Activated CD8-positive, alpha-beta memory T cell treated with anti-CD3 and anti-CD28 coated beads for 48 hours (primary cell): ENCODE data around the gene LURAP1L.

Experiments used
- DNase-seq, 3 experiments: peaks; one replicate each; pipeline ENCODE4 v3.0.0-alpha.2; 2020; ENCODE audit warnings: low read depth in 2 of 3, low spot score in 2 of 3

LURAP1L gene, protein sequence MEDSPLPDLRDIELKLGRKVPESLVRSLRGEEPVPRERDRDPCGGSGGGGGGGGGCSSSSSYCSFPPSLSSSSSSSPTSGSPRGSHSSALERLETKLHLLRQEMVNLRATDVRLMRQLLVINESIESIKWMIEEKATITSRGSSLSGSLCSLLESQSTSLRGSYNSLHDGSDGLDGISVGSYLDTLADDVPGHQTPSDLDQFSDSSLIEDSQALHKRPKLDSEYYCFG

GRCh38 chr9:12774861-12775678, at the start of gene LURAP1L:
Gene LURAP1L (plus strand): TSS chr9:12775020. CDS start chr9:12775716, 696 bp downstream.
- no peak for DNase-seq

DNA sequence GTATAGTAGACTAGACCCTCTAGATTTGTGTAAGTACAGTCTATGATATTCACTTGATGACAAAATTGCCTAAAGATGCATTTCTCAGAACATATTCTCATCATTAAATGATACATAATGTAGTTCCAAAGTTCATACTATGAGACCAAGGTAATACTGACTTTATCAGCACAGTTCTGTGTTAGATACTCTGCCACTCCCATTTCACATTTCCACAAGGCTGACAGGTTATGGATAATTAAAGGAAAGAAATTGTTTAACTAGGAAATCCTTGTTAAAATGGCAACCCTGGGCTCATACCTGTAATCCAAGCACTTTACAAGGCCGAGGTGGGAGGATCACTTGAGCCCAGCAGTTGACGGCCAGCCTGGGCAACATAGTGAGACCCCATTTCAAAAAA, 48.0 kb upstream of the LURAP1L start:
- DNase-seq, result no peak

DNA sequence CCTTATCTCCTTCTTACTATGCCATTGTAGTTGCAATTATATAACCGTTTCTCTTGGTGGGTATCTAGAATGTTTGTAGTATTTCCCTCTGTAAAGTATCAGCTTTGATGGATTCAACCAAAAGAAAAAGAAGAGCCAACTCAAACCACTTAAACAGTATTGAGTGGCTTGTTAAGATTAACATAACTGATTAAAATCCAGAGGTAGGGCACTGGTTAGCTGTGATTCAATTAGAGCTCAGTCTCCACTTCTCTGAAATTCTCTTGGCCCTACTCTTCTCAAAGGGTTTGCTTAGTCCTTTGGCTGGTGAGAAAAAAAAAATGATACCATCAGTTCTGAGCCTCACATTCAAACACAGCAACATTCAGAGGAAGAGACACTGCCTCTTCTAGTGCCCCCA, 44.6 kb upstream of the LURAP1L start:
- DNase-seq, result no peak

GRCh38 chr9:12730927-12731326, 43.9 kb upstream of the LURAP1L start:
- DNase-seq, result no peak

DNA sequence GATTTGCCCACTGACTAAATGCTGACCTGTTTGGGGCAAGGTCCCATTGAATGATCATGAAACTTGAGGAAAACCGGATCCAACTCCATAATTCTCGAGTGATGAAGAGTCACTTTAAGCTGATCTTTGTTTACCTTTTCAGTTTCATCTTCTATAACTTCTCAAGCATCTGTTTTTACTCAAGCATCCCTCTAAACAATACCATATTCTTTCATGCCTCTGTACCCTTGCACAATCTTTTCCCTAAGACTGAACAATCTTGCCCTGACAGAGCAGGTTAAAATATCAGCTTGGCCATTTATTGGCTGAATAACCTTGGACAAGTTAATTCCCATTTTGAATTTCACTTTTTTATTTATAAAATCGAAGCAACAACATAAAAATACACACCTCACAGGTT, 41.8 kb upstream of the LURAP1L start:
- no peak for DNase-seq

- DNase-seq, result no peak
Measured at GRCh38 chr9:12735665-12736064, 39.2 kb upstream of the LURAP1L start.

- DNase-seq, result no peak
Measured at GRCh38 chr9:12737871-12738270, 36.9 kb upstream of the LURAP1L start.

DNA sequence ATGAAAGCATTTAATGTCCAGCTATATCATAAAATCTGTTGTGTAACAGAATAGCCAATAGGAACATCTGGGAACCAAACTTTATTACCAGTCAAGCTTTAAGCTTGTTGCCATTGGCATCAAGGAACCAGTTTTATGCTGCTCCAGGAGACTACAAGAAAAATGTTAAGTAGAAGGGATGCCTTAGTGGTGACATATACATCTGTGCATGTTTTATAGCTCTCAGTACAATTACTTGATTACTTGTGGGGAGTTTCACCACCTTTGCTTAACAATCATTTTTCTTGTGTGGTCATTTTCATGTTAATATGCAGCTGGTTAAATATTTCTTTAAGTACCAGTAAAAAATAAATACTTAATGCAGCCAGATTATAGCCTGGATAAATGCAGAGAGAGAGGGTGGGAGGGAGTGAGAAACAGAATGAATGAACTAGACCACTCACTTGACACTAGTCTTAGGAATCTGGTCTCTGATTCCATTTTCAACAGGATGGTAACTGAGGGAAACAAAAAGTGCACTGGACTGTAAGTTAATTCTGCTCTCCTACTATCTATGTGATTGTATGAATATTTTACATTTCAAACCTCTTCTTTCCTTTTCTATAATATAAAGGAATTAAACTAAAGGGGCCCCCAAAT, 35.7 kb upstream of the LURAP1L start:
- no peak for DNase-seq

DNA sequence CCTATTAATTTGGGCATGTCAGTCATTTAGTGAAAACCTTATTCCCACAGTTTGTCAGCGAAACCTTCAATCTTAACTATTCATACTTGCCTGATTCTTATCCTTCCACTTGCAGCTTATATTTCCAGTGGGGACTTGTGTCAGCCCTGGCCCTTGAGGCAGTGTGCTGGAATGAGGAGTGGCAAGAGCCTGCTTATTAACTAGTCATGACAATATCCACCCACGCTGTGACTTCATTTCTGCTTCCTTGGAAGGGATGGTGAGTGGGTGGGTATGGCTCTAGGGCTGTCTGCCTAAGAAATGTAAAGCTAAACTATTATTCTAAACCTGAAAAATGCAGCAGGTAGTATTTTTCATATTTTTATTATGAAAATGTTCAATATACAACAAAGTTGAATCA, 34.0 kb upstream of the LURAP1L start:
- no peak for DNase-seq

- DNase-seq, result no peak
Measured at GRCh38 chr9:12748016-12748415, 26.8 kb upstream of the LURAP1L start.

DNA sequence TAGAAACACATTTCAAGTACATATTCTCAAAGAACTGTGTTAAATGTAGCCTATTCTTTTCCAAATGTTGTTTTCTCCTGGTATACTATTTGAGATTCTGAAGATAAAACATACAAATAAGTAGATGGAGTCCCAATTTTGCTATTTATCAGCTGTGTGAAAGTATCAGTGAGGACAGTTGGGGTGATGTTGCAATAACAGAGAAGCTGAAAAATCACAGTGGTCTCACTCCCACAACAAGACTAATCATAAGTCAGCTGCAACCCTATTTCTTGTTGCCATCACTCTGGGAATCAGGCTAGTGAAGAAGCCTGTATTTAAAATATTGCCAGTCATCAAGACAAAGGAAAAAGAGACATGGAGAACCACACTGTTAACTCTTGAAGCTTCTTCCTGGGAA, 25.9 kb upstream of the LURAP1L start:
- DNase-seq, result no peak

- no peak for DNase-seq
Measured at GRCh38 chr9:12753931-12754330, 20.9 kb upstream of the LURAP1L start.

DNA sequence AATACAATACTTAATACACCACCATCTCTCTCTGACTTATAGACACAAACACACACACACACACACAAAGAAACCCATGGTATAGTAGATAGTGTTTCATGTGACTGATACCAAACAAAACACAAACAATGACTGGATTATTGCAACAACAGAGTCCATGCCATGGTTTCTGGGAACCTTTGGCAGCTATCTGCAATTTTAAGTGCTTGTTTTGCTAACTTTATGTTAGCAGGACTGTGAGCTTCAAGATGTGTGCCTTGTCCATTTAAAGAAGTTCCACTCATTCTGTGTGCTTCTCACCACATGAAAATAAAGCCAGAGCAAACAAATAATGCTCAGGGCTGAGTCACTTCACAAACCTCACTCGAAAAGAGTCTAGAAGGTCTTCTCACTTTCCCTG, 15.1 kb upstream of the LURAP1L start:
- no peak for DNase-seq

GRCh38 chr9:12760758-12761157, 14.1 kb upstream of the LURAP1L start:
- DNase-seq, result no peak

GRCh38 chr9:12764150-12764549, 10.7 kb upstream of the LURAP1L start:
- DNase-seq, result no peak

DNA sequence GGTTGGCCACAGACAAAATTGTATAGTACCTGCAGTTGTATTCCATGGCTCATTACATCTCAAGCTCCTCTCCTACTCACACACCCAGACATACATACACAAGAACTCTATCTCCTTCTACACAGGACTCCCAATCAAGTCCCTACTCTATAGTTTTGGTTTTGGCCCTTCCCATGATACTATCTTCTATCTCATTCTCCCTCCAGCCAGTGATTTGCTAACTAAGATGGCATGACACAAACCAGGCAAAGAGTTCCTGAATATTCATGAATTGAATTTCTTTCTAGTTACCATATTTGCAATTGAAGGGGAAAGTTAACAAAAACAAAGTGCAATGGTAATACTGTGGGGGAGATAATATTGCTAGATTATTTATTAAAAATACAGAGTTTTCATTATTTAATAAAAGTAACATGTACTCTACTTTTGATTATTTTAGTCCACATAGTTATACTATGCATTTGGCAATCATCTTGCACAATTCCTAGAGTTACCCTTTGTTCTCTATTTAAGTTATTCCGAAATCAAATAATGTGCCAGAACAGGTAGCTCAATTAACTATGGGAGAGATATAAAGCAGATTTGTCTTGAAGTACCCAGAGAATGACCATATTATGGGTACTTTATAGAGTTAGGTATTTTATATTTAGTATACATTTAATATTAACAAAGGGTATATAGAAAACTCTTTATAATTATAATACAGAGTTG, 9.6 kb upstream of the LURAP1L start:
- no peak for DNase-seq

DNA sequence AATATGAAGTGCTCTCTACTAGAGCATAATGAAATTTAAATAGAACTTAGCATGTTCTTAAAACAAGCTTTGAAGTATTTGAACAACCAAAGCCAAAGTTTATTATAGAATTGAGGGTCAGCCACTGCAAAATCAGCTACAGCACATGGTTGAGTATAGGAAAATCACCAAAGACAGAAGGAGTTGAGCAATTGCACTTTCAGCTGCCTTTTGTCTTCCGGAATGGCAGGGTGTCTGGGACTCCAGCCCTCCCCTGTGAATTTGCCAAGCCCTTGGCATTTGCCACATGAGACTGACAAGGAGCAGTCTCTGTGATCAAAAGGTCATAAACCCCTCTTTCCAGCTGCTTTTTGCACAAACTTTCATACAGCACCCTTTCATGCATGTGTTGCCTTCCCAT, 8.5 kb upstream of the LURAP1L start:
- no peak for DNase-seq

GRCh38 chr9:12770261-12770660, 4.6 kb upstream of the LURAP1L start:
- no peak for DNase-seq

DNA sequence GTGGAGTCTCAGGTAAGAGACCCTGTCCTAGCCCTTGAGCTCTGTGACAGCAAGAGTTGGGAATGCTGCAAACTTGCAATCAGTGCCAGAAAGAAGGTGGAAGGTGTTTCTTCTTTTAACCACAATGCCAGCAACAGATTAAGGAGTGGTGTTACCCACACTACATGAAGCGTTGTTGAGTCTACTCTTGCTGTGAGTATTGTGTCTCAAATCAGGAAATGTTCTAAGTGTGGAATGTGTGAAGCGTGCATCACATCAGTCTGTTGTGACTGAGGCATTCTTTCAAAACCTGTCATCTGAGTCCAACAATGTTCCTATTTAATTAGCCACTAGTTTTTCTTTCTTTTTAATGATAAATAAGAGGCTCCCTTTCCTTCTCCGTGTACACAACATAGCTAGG, 2.9 kb upstream of the LURAP1L start:
- DNase-seq, result no peak

DNA sequence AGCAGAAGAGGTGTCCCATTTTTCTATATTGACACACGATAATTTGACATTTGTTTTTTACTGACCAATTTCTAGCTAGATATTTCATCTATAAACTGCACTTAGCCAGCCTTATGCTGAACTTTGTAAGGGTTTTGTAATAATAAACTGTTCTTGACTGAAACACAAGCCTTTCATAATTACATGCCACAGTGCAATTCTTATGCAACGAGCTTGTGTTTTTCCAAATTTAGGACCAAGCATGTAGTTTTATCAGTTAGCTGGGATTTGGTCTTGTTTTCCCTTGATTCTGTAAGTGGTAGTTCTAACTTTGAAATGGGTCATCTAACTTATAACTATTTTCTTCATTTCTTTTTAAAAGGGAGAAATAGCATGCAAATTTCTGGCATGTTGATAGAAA, 1.3 kb upstream of the LURAP1L start:
- DNase-seq, result no peak

- DNase-seq, result no peak
Measured at GRCh38 chr9:12775679-12776512, 1.1 kb downstream of the LURAP1L start.
